IMR-90 (cell line): ENCODE results near the gene RAB27B. TPM values are rescaled to one million over a fixed set of nuclear protein-coding genes. Genes with fewer than 3 reads are reported as not detected.

Source experiments
- ATAC-seq: fragments of 200-7000 bp; cut with Tn5 transposase; 2 replicates; pipeline ENCODE4 v1.9.1; 2020; ENCODE audit warnings: low read depth, mild to moderate bottlenecking, moderate library complexity
- BruUV-seq: library from RNA; stranded (reverse); fragments of 400-500 nt; replicated peaks from 2 replicates; lab custom pipeline; 2021; lab: Mats Ljungman, UMichigan
- CTCF ChIA-PET: fragments of 300-600 bp; formaldehyde crosslinking; extraction: SDS; loops from one replicate; lab custom pipeline; 2021; ENCODE audit warnings: antibody characterized with exemption; lab: Yijun Ruan, JAX
- POLR2A ChIA-PET: fragments of 300-600 bp; sonication (Branson Sonifier 250); formaldehyde crosslinking; loops from one replicate; lab custom pipeline; 2022; ENCODE audit warnings: antibody characterized with exemption; ENCODE audit not compliant: unreplicated experiment; lab: Charles Lee
- DNase-seq: peaks from one replicate; pipeline ENCODE4 v3.0.0; 2013
- H2AFZ ChIP-seq: replicated peaks from 2 replicates; pipeline ENCODE3; 2013; ENCODE audit warnings: low read length, mild to moderate bottlenecking; ENCODE audit not compliant: poor library complexity
- H2AK5ac ChIP-seq: 2 replicates; pipeline ENCODE4 v1.6.1; 2013; ENCODE audit warnings: low read depth, low read length, inconsistent platforms
- H2AK9ac ChIP-seq: replicated peaks from 2 replicates; pipeline ENCODE3; 2013; ENCODE audit warnings: mild to moderate bottlenecking, low read depth, low read length, moderate library complexity; ENCODE audit not compliant: poor library complexity
- H2BK120ac ChIP-seq: 2 replicates; pipeline ENCODE4 v1.6.1; 2013; ENCODE audit warnings: low read depth, low read length, inconsistent platforms
- H2BK15ac ChIP-seq: 3 replicates; pipeline ENCODE4 v1.6.1; 2013; ENCODE audit warnings: low read depth, low read length, inconsistent platforms
- H2BK20ac ChIP-seq: 2 replicates; pipeline ENCODE4 v1.6.1; 2013; ENCODE audit warnings: low read depth, mild to moderate bottlenecking, inconsistent platforms, low read length, moderate library complexity
- H2BK5ac ChIP-seq: 2 replicates; pipeline ENCODE4 v1.6.1; 2013; ENCODE audit warnings: mild to moderate bottlenecking, low read depth, low read length, inconsistent platforms; ENCODE audit not compliant: poor library complexity, severe bottlenecking
- H3K14ac ChIP-seq: replicated peaks from 2 replicates; pipeline ENCODE4 v1.6.1; 2013; ENCODE audit warnings: low read depth, low read length, inconsistent platforms
- H3K18ac ChIP-seq: 2 replicates; pipeline ENCODE4 v1.6.1; 2013; ENCODE audit warnings: low read depth, low read length, control low read depth
- H3K23ac ChIP-seq: 2 replicates; pipeline ENCODE4 v1.6.1; 2013; ENCODE audit warnings: low read depth, low read length, inconsistent platforms
- H3K27ac ChIP-seq: 2 replicates; pipeline ENCODE4 v1.5.1; 2013; ENCODE audit warnings: mild to moderate bottlenecking, control low read depth, low read length; ENCODE audit not compliant: insufficient read depth
- H3K27me3 ChIP-seq: 2 replicates; pipeline ENCODE4 v1.6.1; 2013; ENCODE audit warnings: low read length; ENCODE audit not compliant: control insufficient read depth, insufficient read depth
- H3K36me3 ChIP-seq: 2 replicates; pipeline ENCODE4 v1.6.1; 2013; ENCODE audit warnings: low read length, mixed read lengths; ENCODE audit not compliant: control insufficient read depth, insufficient read depth
- H3K4ac ChIP-seq: 2 replicates; pipeline ENCODE4 v1.6.1; 2013; ENCODE audit warnings: low read depth, low read length, inconsistent platforms
- H3K4me1 ChIP-seq: 2 replicates; pipeline ENCODE4 v1.6.1; 2013; ENCODE audit warnings: low read length, mixed read lengths; ENCODE audit not compliant: control insufficient read depth, insufficient read depth
- H3K4me2 ChIP-seq: 2 replicates; pipeline ENCODE4 v1.6.1; 2013; ENCODE audit warnings: low read depth, mild to moderate bottlenecking, control low read depth, low read length, moderate library complexity
- H3K4me3 ChIP-seq: 2 replicates; pipeline ENCODE4 v1.5.1; 2013; ENCODE audit warnings: low read depth, mild to moderate bottlenecking, control low read depth, low read length, moderate library complexity; ENCODE audit not compliant: insufficient read depth
- H3K56ac ChIP-seq: 2 replicates; pipeline ENCODE4 v1.6.1; 2013; ENCODE audit warnings: low read length, inconsistent platforms; ENCODE audit not compliant: insufficient read depth; ENCODE audit errors: extremely low read depth
- H3K79me1 ChIP-seq, 2 experiments: 2 replicates each; pipeline ENCODE4 v1.6.1; 2013; ENCODE audit warnings: low read length in 2 of 2, inconsistent platforms in 1 of 2, low read depth in 1 of 2
- H3K9ac ChIP-seq: 2 replicates; pipeline ENCODE4 v1.6.1; 2013; ENCODE audit warnings: low read depth, low read length, control low read depth
- H3K9me1 ChIP-seq: 2 replicates; pipeline ENCODE4 v1.6.1; 2013; ENCODE audit warnings: low read length, inconsistent platforms; ENCODE audit not compliant: insufficient read depth
- H3K9me3 ChIP-seq: 2 replicates; pipeline ENCODE4 v1.6.1; 2013; ENCODE audit warnings: low read length; ENCODE audit not compliant: control insufficient read depth, insufficient read depth
- H4K20me1 ChIP-seq: 2 replicates; pipeline ENCODE4 v1.6.1; 2013; ENCODE audit warnings: low read length, inconsistent platforms; ENCODE audit not compliant: insufficient read depth
- H4K5ac ChIP-seq: 2 replicates; pipeline ENCODE4 v1.6.1; 2013; ENCODE audit warnings: mild to moderate bottlenecking, low read depth, low read length, control low read depth
- H4K8ac ChIP-seq, 2 experiments: 2 replicates each; pipeline ENCODE4 v1.6.1; 2013; ENCODE audit warnings: low read depth in 2 of 2, low read length in 2 of 2, control low read depth in 1 of 2, inconsistent platforms in 1 of 2
- H4K91ac ChIP-seq: 2 replicates; pipeline ENCODE4 v1.6.1; 2013; ENCODE audit warnings: low read depth, low read length, inconsistent platforms; ENCODE audit not compliant: insufficient read depth
- MAZ ChIP-seq: IDR thresholded peaks from 2 replicates; pipeline ENCODE4 v1.6.1; 2012; ENCODE audit warnings: low read depth, mild to moderate bottlenecking, low read length, improper control_type of control experiment, moderate library complexity, borderline replicate concordance
- NFE2L2 ChIP-seq: fragments of 150-350 bp; IDR thresholded peaks from 2 replicates; pipeline ENCODE4 v1.6.1; 2016; ENCODE audit warnings: low read depth, mild to moderate bottlenecking, low read length
- RCOR1 ChIP-seq: IDR thresholded peaks from 2 replicates; pipeline ENCODE4 v1.6.1; 2012; ENCODE audit warnings: mild to moderate bottlenecking, low read length, improper control_type of control experiment; ENCODE audit not compliant: insufficient replicate concordance
- SMC3 ChIP-seq: fragments of 150-350 bp; IDR thresholded peaks from 2 replicates; pipeline ENCODE4 v1.6.1; 2016; ENCODE audit warnings: low read depth, mild to moderate bottlenecking, antibody characterized with exemption, low read length, moderate library complexity
- dilution Hi-C: fragments of 300-500 bp; cut with HindIII; formaldehyde crosslinking; loops from one replicate; pipeline ENCODE4 v1.14.3; 2018; ENCODE audit warnings: low sequenced_read_pairs; ENCODE audit not compliant: unreplicated experiment
- in situ Hi-C: fragments of 300-500 bp; cut with MboI; formaldehyde crosslinking; loops from 3 replicates; pipeline ENCODE4 v1.14.3; 2019; ENCODE audit warnings: low sequenced_read_pairs, inconsistent platforms, mixed read lengths
- intact Hi-C: fragments of 100-400 bp; cut with micrococcal nuclease; formaldehyde crosslinking; loops from 2 replicates; pipeline ENCODE4 v1.10.0; 2022
- polyA plus RNA-seq, 3 experiments: library from polyadenylated mRNA; depleted of rRNA; stranded (reverse); fragments of >200 nt; gene quantifications; 2 replicates each; pipeline ENCODE4 v1.2.3, GENCODE V29; 2012; ENCODE audit warnings: low replicate concordance in 1 of 3
- total RNA-seq: library from RNA; depleted of rRNA; stranded (reverse); fragments of >200 nt; gene quantifications from 2 replicates; pipeline ENCODE4 v1.2.3, GENCODE V29; 2012
- TF ChIP-seq, protein P1 (sequence below): fragments of 150-350 bp; IDR thresholded peaks from 2 replicates; pipeline ENCODE4 v1.6.1; 2017; ENCODE audit warnings: mild to moderate bottlenecking, antibody characterized with exemption, low read length, low read depth

RAB27B gene
- total and polyA plus RNA-seq, 2 of the 4 experiments (the other 2 are of a cell fraction): 0.24 to 1.3 TPM

DNA sequence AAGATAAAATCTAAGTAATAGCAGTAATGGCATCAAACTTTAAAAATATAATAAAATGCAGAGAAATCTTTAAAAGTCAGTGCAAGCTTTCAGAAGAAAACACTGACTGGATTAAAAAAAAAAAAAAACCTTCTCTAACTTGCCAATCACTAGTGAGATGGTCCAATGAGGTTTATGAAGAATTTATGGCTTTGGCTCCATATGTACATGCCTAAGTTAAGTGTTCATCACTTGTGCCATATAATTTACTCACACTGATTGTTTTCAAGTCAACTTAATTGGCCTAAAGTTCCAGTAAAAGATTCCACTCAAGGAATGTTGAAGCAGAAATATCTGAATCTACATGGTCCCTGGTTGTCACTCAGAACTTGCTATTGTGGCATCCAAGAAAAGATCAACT, 40.7 kb upstream of the RAB27B start:
- H2BK15ac ChIP-seq: no peak overlapping the region
- no peak overlapping the region for H2AK5ac ChIP-seq
- H4K5ac ChIP-seq: no peak overlapping the region
- H2AFZ ChIP-seq: no peak overlapping the region
- no peak overlapping the region for H3K23ac ChIP-seq
- no peak overlapping the region for H3K4me3 ChIP-seq
- ChIA-PET CTCF (no interaction called here), POLR2A (no interaction called here)
- H3K9me1 ChIP-seq: no peaks in the 10 kb centered on the region
- ATAC-seq (no peak; the same call in 1 of the 2 replicates), DNase-seq (peak; percentile 17)
- in situ Hi-C loops (no loop called here), dilution Hi-C loops (no loop called here), intact Hi-C loops (no loop called here)
- no peak overlapping the region for H3K56ac ChIP-seq
- H3K4ac ChIP-seq: no peak overlapping the region
- H4K20me1 ChIP-seq: no peaks in the 10 kb centered on the region
- H3K27me3 ChIP-seq: no peaks in the 10 kb centered on the region
- no peaks in the 10 kb centered on the region for H3K79me1 ChIP-seq
- H3K9ac ChIP-seq: no peak overlapping the region
- H3K14ac ChIP-seq: 0 out of 2 replicates have a peak overlapping the region, but pooled peaks have one; percentile 3
- no peak for TF ChIP-seq MAZ
- TF ChIP-seq, protein P1, sequence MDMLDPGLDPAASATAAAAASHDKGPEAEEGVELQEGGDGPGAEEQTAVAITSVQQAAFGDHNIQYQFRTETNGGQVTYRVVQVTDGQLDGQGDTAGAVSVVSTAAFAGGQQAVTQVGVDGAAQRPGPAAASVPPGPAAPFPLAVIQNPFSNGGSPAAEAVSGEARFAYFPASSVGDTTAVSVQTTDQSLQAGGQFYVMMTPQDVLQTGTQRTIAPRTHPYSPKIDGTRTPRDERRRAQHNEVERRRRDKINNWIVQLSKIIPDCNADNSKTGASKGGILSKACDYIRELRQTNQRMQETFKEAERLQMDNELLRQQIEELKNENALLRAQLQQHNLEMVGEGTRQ: no peak
- TF ChIP-seq RCOR1: no peak
- TF ChIP-seq NFE2L2: no peak
- no peak for TF ChIP-seq SMC3
- no peaks in the 10 kb centered on the region for H3K9me3 ChIP-seq
- H3K4me1 ChIP-seq: 0 out of 2 replicates have a peak, but pooled peaks cover 1% of the 10 kb centered on the region
- no peak overlapping the region for H2BK5ac ChIP-seq
- no peaks in the 10 kb centered on the region for H3K36me3 ChIP-seq
- no peak overlapping the region for H3K27ac ChIP-seq
- 0 out of 2 replicates have a peak overlapping the region, but pooled peaks have one; percentile 54 for H3K18ac ChIP-seq
- H4K91ac ChIP-seq: no peak overlapping the region
- H4K8ac ChIP-seq: no peak overlapping the region
- no TSS peak for BruUV-seq
- no peak overlapping the region for H2BK20ac ChIP-seq
- no peak overlapping the region for H2AK9ac ChIP-seq
- no peak overlapping the region for H3K4me2 ChIP-seq
- H2BK120ac ChIP-seq: no peak overlapping the region
